ENCODE data around the gene BEAN1. TPM values are rescaled to one million over a fixed set of nuclear protein-coding genes. Genes with fewer than 3 reads are reported as not detected.

The BEAN1 gene
- total and polyA plus RNA-seq, 8 donors, result 0.40 to 3.7 (median 0.55) TPM; not detected in 5

GRCh38 chr16:66388350-66389139, 38.5 kb upstream of the BEAN1 start:
- WGBS, 5 donors, result 82 to 88% (median 85%) methylated on average over 4 to 6 of the region's 6 CpGs
- no peaks in the 10 kb centered on the region for H3K9me3 ChIP-seq
- DNase-seq, result peak in 1 of 2 donors; percentile 10
- TF ChIP-seq, protein P1, sequence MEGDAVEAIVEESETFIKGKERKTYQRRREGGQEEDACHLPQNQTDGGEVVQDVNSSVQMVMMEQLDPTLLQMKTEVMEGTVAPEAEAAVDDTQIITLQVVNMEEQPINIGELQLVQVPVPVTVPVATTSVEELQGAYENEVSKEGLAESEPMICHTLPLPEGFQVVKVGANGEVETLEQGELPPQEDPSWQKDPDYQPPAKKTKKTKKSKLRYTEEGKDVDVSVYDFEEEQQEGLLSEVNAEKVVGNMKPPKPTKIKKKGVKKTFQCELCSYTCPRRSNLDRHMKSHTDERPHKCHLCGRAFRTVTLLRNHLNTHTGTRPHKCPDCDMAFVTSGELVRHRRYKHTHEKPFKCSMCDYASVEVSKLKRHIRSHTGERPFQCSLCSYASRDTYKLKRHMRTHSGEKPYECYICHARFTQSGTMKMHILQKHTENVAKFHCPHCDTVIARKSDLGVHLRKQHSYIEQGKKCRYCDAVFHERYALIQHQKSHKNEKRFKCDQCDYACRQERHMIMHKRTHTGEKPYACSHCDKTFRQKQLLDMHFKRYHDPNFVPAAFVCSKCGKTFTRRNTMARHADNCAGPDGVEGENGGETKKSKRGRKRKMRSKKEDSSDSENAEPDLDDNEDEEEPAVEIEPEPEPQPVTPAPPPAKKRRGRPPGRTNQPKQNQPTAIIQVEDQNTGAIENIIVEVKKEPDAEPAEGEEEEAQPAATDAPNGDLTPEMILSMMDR (IDR thresholded peaks at IDR 0.05), result no peak
- TF ChIP-seq POLR2AphosphoS5 (IDR thresholded peaks at IDR 0.05) (no peak), EP300 (IDR thresholded peaks at IDR 0.05) (no peak), POLR2A (IDR thresholded peaks at IDR 0.05) (no peak)
- H3K27me3 ChIP-seq, result no peaks in the 10 kb centered on the region
- intact Hi-C loops (cut with DNase I; ENCODE audit: low total_unique reads), result no loop called here
- H3K27ac ChIP-seq, result no peak overlapping the region
- no peaks in the 10 kb centered on the region for H3K4me1 ChIP-seq
- H3K36me3 ChIP-seq, result no peaks in the 10 kb centered on the region
- H3K4me3 ChIP-seq, result no peak overlapping the region

- Histone ChIP-seq H3K27ac (no peak overlapping the region), H3K4me3 (no peak overlapping the region), H3K4me1 (no peaks in the 10 kb centered on the region), H3K27me3 (no peaks in the 10 kb centered on the region), H3K9me3 (no peaks in the 10 kb centered on the region), H3K36me3 (no peaks in the 10 kb centered on the region)
- 91 to 96% (median 94%) methylated on average over 13 of the region's 13 CpGs for WGBS, 5 donors
- intact Hi-C loops (cut with DNase I; ENCODE audit: low total_unique reads), result no loop called here
- DNase-seq, result peak in 1 of 2 donors; percentile 21
- TF ChIP-seq POLR2A (IDR thresholded peaks at IDR 0.05) (no peak), POLR2AphosphoS5 (IDR thresholded peaks at IDR 0.05) (no peak), EP300 (IDR thresholded peaks at IDR 0.05) (no peak)
- TF ChIP-seq, protein P1 (IDR thresholded peaks at IDR 0.05), result no peak
Observed at GRCh38 chr16:66389256-66390176, 37.6 kb upstream of the BEAN1 start.

DNA sequence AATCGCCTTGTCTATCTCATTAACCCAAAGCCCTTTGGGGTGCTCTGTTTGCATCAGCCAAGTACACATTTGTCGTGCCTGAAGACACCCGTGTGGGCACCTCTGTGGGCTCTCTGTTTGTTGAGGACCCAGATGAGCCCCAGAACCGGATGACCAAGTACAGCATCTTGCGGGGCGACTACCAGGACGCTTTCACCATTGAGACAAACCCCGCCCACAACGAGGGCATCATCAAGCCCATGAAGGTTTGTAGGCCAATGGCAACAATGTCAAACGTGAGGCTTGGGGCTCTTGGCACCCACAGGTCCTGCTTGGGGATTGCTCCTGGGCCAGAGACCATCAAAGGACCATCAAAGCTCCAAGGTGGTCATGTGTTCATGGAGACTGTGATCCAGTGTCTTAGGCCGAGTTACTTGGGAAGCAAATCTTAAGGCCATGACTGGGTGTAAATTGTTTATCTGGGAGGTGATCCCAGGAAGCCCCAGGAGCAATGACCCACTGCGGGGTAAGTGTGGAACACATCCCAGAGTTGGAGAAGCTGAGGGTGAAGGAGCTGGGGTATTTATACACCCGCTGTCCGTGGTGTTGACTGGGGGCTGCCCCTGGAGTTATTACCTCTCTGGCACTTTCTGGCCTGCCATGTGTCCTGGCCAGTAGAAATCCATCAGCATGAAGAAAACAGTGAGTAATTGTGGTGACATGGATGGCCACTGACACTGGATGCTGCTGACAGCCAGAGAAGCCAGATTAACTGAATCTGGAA, 36.6 kb upstream of the BEAN1 start:
- 79 to 90% (median 83%) methylated on average over 14 of the region's 14 CpGs for WGBS, 5 donors
- H3K27me3 ChIP-seq, result no peaks in the 10 kb centered on the region

More for the DNA sequence above, 36.6 kb upstream of the BEAN1 start:
- Histone ChIP-seq H3K4me3 (no peak overlapping the region), H3K27ac (no peak overlapping the region), H3K4me1 (no peaks in the 10 kb centered on the region), H3K36me3 (no peaks in the 10 kb centered on the region), H3K9me3 (no peaks in the 10 kb centered on the region)
- TF ChIP-seq POLR2AphosphoS5 (IDR thresholded peaks at IDR 0.05), result no peak
- TF ChIP-seq, protein P1 (IDR thresholded peaks at IDR 0.05), result no peak
- TF ChIP-seq POLR2A (IDR thresholded peaks at IDR 0.05), result no peak
- no peak for TF ChIP-seq EP300 (IDR thresholded peaks at IDR 0.05)
- intact Hi-C loops (cut with DNase I; ENCODE audit: low total_unique reads), result no loop called here
- peak in 1 of 2 donors; percentile 20 for DNase-seq
